ENCODE data around the gene MT3.

The MT3 gene

GRCh38 chr16:56589141-56590039 lies at the start of gene MT3:
Gene MT3, plus strand, starts transcription at chr16:56589528. Its CDS starts 63 bp downstream, at chr16:56589591.
- peak; percentile 50 for DNase-seq

GRCh38 chr16:56539656-56540055 lies 49.7 kb upstream of the MT3 start:
- no peak for DNase-seq

- no peak for DNase-seq
Measured at GRCh38 chr16:56542039-56542438, 47.3 kb upstream of the MT3 start.

DNA sequence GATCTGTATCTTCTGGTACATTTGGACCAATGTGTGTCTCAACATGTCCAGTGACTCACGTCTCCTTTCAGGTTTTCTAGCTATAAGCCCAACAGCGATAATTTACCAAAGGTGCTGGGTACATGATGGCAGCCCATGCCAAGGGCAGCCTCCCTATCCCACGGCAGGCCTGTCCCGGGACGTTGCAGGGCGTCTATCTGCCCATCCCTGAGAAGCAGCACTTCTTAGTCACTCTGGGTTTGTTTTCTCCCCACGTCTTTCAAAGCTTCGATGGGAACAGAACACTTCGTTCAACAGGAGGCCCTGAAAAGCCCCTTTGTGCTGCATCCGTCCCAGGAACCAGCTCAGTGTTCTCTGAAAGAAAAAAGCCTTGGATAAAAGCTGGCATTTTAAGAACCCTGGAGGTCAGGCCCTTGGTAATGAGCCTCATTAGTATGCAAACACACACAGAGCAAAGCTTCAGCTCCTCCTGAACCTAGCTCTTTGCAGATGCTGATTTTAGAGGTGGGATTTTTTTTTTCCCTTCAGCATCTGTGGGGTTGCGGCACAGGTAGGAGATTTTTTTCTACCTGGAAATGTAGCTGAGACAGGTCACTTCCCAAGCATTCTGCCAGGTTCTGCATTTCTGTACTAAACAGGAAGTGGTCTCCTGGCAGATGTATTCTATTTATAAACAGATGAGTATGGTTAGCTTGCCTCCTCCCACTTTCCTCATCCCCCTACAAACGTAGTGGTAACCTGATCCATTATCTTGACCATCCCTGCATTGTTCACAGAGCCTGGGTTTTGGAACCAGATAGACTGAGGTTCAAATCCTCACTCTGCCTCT lies 42.0 kb upstream of the MT3 start:
- DNase-seq: peak; percentile 72

DNA sequence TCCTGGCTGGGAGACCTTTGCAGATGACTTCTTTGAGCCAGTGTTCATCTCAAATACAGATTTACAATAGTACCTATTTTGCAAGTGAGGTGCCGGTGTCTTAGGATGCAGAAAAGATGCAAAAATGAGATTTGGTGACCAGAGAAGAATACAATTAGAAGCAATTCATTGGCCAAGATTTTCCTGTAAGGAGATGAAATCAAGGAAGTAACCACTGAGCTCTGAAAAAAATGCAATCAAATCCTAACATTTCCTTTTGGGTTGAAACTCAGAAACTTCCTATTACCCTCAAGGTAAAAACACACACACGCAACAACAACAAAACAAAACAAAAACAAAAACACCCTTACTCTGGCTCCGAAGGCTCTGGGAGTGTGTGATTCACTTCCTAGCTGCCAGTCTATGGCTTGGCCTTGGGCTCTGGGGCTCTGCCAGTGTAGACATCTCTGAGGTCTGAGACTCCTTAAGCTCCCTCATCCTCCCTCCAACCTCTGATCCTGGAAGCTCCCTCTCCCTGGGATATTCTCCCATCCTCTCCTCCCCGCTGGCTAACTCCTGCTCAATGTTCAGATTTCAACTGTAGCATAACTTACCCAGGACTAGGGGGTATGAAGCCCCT lies 41.3 kb upstream of the MT3 start:
- DNase-seq: no peak

DNA sequence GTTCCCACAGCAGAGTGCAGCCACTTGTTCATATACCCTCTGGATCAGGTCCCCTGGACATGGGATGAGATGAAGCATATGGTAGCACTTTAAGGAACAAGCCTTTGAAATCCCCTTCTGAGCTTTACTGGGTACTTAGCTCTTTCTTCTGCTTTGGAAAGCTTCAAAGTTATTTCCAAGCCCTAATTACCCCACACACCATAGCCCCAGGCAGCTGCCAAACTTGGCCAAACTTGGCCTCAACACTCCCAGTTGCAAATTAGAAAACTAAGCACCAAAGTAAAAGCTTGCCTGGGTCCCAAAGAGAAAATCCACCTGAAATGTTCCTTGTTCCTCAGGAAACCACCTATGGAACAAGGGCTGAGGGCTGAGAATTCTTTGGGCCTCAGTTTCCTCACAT lies 40.2 kb upstream of the MT3 start:
- no peak for DNase-seq

DNA sequence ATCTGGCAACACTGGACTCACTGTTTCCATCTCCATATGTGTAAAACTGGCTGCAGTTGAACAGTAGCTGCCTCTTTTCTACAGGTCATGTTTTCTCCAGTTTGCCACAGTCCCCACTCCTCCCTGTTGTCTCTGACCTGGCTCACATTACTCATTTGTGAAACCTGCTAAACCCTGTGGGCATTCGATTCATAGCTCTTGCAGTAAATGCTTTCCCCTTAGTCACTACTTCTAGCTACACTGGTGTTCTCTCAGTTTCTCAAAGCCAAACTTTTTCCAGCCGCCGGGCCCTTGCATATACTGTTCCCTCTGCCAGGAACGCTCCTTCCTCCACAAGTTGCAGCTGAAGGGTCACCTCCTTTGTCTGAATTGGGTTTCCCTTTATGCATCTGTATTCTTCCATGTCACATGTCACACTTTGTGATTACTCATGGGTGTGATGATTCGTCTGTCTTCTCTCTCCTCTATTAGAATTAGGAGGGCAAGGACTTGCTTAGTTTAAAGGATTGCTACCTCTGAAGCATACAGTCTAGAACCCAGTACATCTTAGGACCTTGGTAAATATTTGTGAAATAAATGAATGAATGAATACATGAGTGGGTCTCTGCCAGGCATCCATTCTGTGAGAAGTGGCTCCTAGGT lies 39.5 kb upstream of the MT3 start:
- no peak for DNase-seq

- DNase-seq: no peak
Measured at GRCh38 chr16:56551796-56552738, 37.3 kb upstream of the MT3 start.

- no peak for DNase-seq
Measured at GRCh38 chr16:56554441-56554840, 34.9 kb upstream of the MT3 start.

GRCh38 chr16:56558024-56558747 lies 31.1 kb upstream of the MT3 start:
- DNase-seq: peak; percentile 3

GRCh38 chr16:56559109-56559508 lies 30.2 kb upstream of the MT3 start:
- no peak for DNase-seq

DNA sequence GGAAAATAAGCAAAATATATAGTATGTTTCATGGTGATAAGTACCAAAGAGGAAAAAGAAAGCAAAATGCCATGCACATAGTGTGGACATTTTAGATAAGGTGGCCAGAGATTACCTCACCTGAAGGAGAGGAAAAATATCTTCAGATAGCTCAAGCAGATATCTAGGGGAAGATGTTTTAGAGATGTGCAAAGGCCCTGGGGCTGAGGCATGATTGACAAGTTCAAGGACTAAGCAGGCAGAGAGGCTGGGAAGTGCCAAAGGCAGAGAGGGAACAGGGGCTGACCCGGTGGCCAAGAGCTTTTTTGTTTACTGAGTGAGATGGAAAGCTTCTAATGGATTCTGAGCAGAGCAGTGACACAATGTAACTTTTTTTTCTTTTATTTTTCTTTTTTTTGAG lies 28.9 kb upstream of the MT3 start:
- DNase-seq: no peak

DNA sequence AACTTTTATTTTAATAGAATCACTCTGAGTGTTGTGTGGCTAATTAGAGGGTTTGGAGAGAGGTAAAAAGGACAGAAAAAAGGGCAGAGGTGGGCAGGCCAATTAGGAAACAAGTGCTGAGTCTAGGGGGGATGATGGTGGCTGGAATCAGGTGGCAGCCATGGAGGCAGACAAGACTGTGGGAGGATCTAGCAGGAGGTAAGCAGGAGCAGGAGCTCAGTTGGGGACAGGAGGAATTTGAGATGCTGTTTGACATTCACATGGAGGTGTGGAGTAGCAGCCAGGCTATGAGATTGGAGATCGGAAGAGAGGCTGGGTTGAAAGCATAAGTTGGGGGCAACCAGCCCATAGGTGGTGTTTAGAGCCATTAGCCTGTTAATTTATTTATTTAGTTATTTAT lies 28.2 kb upstream of the MT3 start:
- no peak for DNase-seq

GRCh38 chr16:56564793-56565477 lies 24.4 kb upstream of the MT3 start, which contains the start of gene MT4:
Gene MT4, plus strand, starts transcription at chr16:56565073. Its CDS starts 56 bp downstream, at chr16:56565129.
- DNase-seq: no peak

- DNase-seq: no peak
Measured at GRCh38 chr16:56569971-56570370, 19.4 kb upstream of the MT3 start.

DNA sequence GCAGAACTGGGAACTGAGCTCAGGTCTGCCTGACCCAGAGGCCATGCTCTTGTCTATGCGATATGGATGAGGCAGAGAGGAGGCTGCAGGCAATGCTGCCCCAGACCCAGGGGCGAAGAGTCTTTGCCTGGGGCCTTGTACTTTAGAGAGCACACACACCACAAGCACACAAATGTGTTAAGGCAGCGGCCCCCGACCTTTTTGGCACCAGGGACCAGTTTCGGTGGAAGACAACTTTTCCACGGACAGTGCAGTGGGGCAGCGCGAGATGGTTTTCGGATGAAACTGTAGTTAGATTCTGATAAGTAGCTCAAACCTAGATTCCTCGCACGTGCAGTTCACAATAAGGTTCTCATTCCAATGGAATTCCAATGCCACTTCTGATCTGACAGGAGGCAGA lies 17.8 kb upstream of the MT3 start:
- DNase-seq: no peak

DNA sequence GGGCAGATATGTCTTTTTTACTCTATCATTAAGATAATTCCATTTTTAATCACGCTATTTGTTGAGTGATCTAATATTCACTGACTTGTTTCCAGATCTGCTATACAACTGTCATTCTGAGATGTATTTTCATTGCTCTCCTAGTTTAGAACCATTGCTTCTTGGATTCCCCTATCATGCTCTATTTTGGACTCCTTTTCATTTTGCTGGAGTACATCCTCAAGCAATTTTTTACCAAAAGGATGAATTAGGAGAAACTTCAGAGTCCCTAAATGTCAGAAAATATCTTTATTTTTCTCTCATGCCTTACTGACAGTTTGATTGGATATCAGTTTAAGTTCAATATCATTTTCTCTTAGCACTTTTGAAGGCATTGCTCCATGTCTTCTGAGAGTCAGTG lies 14.7 kb upstream of the MT3 start:
- DNase-seq: no peak

- peak; percentile 81 for DNase-seq
Measured at GRCh38 chr16:56576585-56577299, 12.6 kb upstream of the MT3 start.

DNA sequence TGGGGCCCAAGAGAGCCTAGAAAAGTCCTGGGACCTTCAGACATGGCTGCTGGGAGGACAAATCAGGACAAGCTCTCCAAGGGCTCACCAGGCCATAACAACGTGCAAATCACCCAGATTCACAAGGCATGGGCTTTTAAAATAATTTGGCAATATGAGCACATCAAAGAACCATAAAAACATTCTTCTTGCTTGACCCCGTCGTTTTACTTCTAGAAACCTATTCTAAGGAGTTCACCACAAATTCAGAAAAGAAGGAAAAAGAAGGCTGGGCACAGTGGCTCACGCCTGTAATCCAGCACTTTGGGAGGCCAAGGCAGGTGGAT lies 12.1 kb upstream of the MT3 start:
- no peak for DNase-seq

All from DMS153 (cell line).